ENCODE results near the gene DNPH1.

Gene DNPH1

GRCh38 chr6:43247114-43247999 lies 18.1 kb upstream of the DNPH1 start (continued):
- TF ChIP-seq TSHZ1 (tag by site-specific recombination; IDR thresholded peaks at IDR 0.05; ENCODE audit: borderline replicate concordance) (no peak), ZFHX2 (tag by site-specific recombination; conservative IDR thresholded peaks at IDR 0.05) (peak; percentile 99), ZNF23 (tag by site-specific recombination; IDR thresholded peaks at IDR 0.05; ENCODE audit: borderline replicate concordance) (no peak), ZNF530 (tag by site-specific recombination; IDR thresholded peaks at IDR 0.05; ENCODE audit: low read depth) (no peak), ZNF157 (tag by site-specific recombination; IDR thresholded peaks at IDR 0.05) (no peak), EGR2 (tag by site-specific recombination; IDR thresholded peaks at IDR 0.05; ENCODE audit: low read depth) (peak; percentile 97), ZNF658 (tag by site-specific recombination; IDR thresholded peaks at IDR 0.05) (no peak), ZBTB48 (tag by site-specific recombination; IDR thresholded peaks at IDR 0.05) (peak; percentile 56; the same call in 1 of the 2 replicates), IKZF3 (tag by site-specific recombination; IDR thresholded peaks at IDR 0.05) (no peak; the same call in 1 of the 2 replicates), SCRT2 (tag by site-specific recombination; IDR thresholded peaks at IDR 0.05) (peak; percentile 19; the same call in 1 of the 2 replicates), ZBTB8A (tag by site-specific recombination; IDR thresholded peaks at IDR 0.05) (no peak), ZNF202 (tag by site-specific recombination; IDR thresholded peaks at IDR 0.05; ENCODE audit: borderline replicate concordance) (no peak), SETDB1 (IDR thresholded peaks at IDR 0.05; ENCODE audit: insufficient read length, low read length) (no peak), ZNF571 (tag by site-specific recombination; IDR thresholded peaks at IDR 0.05) (no peak), ZBTB26 (tag by site-specific recombination; optimal IDR thresholded peaks at IDR 0.05) (peak; percentile 76), ZNF350 (tag by site-specific recombination; IDR thresholded peaks at IDR 0.05) (no peak), SP3 (tag by site-specific recombination; IDR thresholded peaks at IDR 0.05) (peak; percentile 84), YY2 (tag by site-specific recombination; IDR thresholded peaks at IDR 0.05) (peak; percentile 62; the same call in 1 of the 2 replicates), HOXC10 (CRISPR knock-in tag; IDR thresholded peaks at IDR 0.05) (0 out of 2 replicates have a peak, but pooled peaks have one; percentile 17), ZNF391 (tag by site-specific recombination; IDR thresholded peaks at IDR 0.05; ENCODE audit: borderline replicate concordance, low read depth) (peak; percentile 22; the same call in 1 of the 2 replicates), ZNF843 (tag by site-specific recombination; IDR thresholded peaks at IDR 0.05) (0 out of 2 replicates have a peak, but pooled peaks have one; percentile 11), ZSCAN16 (tag by site-specific recombination; IDR thresholded peaks at IDR 0.05) (peak; percentile 98)
- TF ChIP-seq, protein P1, sequence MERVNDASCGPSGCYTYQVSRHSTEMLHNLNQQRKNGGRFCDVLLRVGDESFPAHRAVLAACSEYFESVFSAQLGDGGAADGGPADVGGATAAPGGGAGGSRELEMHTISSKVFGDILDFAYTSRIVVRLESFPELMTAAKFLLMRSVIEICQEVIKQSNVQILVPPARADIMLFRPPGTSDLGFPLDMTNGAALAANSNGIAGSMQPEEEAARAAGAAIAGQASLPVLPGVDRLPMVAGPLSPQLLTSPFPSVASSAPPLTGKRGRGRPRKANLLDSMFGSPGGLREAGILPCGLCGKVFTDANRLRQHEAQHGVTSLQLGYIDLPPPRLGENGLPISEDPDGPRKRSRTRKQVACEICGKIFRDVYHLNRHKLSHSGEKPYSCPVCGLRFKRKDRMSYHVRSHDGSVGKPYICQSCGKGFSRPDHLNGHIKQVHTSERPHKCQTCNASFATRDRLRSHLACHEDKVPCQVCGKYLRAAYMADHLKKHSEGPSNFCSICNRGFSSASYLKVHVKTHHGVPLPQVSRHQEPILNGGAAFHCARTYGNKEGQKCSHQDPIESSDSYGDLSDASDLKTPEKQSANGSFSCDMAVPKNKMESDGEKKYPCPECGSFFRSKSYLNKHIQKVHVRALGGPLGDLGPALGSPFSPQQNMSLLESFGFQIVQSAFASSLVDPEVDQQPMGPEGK (tag by site-specific recombination; IDR thresholded peaks at IDR 0.05) = peak; percentile 98
- TF ChIP-seq, protein P2, sequence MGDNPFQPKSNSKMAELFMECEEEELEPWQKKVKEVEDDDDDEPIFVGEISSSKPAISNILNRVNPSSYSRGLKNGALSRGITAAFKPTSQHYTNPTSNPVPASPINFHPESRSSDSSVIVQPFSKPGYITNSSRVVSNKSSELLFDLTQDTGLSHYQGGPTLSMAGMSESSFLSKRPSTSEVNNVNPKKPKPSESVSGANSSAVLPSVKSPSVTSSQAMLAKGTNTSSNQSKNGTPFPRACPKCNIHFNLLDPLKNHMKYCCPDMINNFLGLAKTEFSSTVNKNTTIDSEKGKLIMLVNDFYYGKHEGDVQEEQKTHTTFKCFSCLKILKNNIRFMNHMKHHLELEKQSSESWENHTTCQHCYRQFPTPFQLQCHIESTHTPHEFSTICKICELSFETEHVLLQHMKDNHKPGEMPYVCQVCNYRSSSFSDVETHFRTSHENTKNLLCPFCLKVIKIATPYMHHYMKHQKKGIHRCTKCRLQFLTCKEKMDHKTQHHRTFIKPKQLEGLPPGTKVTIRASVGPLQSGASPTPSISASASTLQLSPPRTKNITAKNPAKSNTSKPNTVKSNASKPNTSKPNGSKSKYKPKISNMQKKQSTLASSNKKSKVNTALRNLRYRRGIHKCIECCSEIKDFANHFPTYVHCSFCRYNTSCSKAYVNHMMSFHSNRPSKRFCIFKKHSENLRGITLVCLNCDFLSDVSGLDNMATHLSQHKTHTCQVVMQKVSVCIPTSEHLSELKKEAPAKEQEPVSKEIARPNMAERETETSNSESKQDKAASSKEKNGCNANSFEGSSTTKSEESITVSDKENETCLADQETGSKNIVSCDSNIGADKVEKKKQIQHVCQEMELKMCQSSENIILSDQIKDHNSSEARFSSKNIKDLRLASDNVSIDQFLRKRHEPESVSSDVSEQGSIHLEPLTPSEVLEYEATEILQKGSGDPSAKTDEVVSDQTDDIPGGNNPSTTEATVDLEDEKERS (tag by site-specific recombination; IDR thresholded peaks at IDR 0.05) = no peak
- TF ChIP-seq, protein P3, sequence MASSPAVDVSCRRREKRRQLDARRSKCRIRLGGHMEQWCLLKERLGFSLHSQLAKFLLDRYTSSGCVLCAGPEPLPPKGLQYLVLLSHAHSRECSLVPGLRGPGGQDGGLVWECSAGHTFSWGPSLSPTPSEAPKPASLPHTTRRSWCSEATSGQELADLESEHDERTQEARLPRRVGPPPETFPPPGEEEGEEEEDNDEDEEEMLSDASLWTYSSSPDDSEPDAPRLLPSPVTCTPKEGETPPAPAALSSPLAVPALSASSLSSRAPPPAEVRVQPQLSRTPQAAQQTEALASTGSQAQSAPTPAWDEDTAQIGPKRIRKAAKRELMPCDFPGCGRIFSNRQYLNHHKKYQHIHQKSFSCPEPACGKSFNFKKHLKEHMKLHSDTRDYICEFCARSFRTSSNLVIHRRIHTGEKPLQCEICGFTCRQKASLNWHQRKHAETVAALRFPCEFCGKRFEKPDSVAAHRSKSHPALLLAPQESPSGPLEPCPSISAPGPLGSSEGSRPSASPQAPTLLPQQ (tag by site-specific recombination; IDR thresholded peaks at IDR 0.05) = peak; percentile 21; the same call in 1 of the 2 replicates
- TF ChIP-seq, protein P4, sequence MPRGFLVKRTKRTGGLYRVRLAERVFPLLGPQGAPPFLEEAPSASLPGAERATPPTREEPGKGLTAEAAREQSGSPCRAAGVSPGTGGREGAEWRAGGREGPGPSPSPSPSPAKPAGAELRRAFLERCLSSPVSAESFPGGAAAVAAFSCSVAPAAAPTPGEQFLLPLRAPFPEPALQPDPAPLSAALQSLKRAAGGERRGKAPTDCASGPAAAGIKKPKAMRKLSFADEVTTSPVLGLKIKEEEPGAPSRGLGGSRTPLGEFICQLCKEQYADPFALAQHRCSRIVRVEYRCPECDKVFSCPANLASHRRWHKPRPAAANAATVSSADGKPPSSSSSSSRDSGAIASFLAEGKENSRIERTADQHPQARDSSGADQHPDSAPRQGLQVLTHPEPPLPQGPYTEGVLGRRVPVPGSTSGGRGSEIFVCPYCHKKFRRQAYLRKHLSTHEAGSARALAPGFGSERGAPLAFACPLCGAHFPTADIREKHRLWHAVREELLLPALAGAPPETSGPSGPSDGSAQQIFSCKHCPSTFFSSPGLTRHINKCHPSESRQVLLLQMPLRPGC (tag by site-specific recombination; IDR thresholded peaks at IDR 0.05) = 0 out of 2 replicates have a peak, but pooled peaks have one; percentile 5

Measured in HEK293 (cell line).